B cell (primary cell): ENCODE data around the gene KAZN. TPM values are rescaled to one million over a fixed set of nuclear protein-coding genes. Genes with fewer than 3 reads are reported as not detected.

Experiments used
- ATAC-seq: fragments of 200-7000 bp; cut with Tn5 transposase; one replicate; pipeline ENCODE4 v1.10.0; 2021; ENCODE audit warnings: low read depth, mild to moderate bottlenecking, moderate number of reproducible peaks, moderate library complexity
- CTCF ChIA-PET: fragments of 350-600 bp; sonication (Branson Sonifier 250); formaldehyde crosslinking; loops from one replicate; lab custom pipeline; 2021; ENCODE audit warnings: antibody characterized with exemption, inconsistent platforms; lab: Charles Lee
- POLR2A ChIA-PET: fragments of 350-600 bp; sonication (Branson Sonifier 250); formaldehyde crosslinking; loops from one replicate; lab custom pipeline; 2021; ENCODE audit warnings: antibody characterized with exemption; lab: Charles Lee
- DNase-seq: peaks from one replicate; pipeline ENCODE4 v3.0.0; 2013
- H2AFZ ChIP-seq: 2 replicates; pipeline ENCODE4 v1.6.1; 2012; ENCODE audit warnings: mild to moderate bottlenecking, low read depth, low read length; ENCODE audit not compliant: insufficient read depth, poor library complexity, severe bottlenecking
- H3K27ac ChIP-seq, 2 donors: 1 replicate in 1 of 2; 2 replicates in 1 of 2; pipeline ENCODE4 v1.5.1; 2012 to 2013; ENCODE audit warnings: low read length in 2 of 2, mild to moderate bottlenecking in 2 of 2, moderate library complexity in 1 of 2
- H3K27me3 ChIP-seq, 4 experiments: fragments of 200-600 bp in 1 of 4; sonication (generic) in 1 of 4; replicated peaks in 1 of 4; 1 replicate in 2 of 4; 2 replicates in 2 of 4; pipeline versions ENCODE4 v1.6.1 to v1.7.0; 2013 to 2016; ENCODE audit warnings: low read length in 3 of 4, mild to moderate bottlenecking in 2 of 4, mixed read lengths in 1 of 4, moderate library complexity in 1 of 4; ENCODE audit not compliant: insufficient read depth in 4 of 4, control insufficient read depth in 3 of 4; ENCODE audit errors: control extremely low read depth in 1 of 4
- H3K36me3 ChIP-seq, 2 experiments: replicated peaks in 1 of 2; 1 replicate in 1 of 2; 2 replicates in 1 of 2; pipeline versions ENCODE4 v1.6.1 to v1.7.1; 2013; ENCODE audit warnings: low read length in 1 of 2; ENCODE audit not compliant: insufficient read depth in 2 of 2, control insufficient read depth in 1 of 2; ENCODE audit errors: control extremely low read depth in 1 of 2, extremely low read depth in 1 of 2
- H3K4me1 ChIP-seq, 2 donors: fragments of 200-600 bp in 1 of 2; sonication (generic) in 1 of 2; 1 replicate in 1 of 2; 2 replicates in 1 of 2; pipeline versions ENCODE4 v1.5.1 to v1.6.1; 2013 to 2017; ENCODE audit warnings: low read length in 2 of 2; ENCODE audit not compliant: control insufficient read depth in 2 of 2, insufficient read depth in 2 of 2
- H3K4me2 ChIP-seq: replicated peaks from 2 replicates; pipeline ENCODE3; 2012; ENCODE audit warnings: mild to moderate bottlenecking, low read depth, low read length; ENCODE audit not compliant: poor library complexity, severe bottlenecking
- H3K4me3 ChIP-seq, 5 experiments: fragments of 200-600 bp in 1 of 5; sonication (generic) in 1 of 5; 1 replicate in 3 of 5; 2 replicates in 2 of 5; pipeline versions ENCODE4 v1.5.1 to v1.7.0; 2011 to 2016; ENCODE audit warnings: low read length in 4 of 5, mild to moderate bottlenecking in 4 of 5, low read depth in 2 of 5, control low read depth in 1 of 5, moderate library complexity in 1 of 5; ENCODE audit not compliant: insufficient read depth in 1 of 5; ENCODE audit errors: control extremely low read depth in 1 of 5, extremely low read depth in 1 of 5
- H3K79me2 ChIP-seq: fragments of 200-600 bp; sonication (generic); one replicate; pipeline ENCODE4 v1.6.0; 2016; ENCODE audit warnings: low read length; ENCODE audit not compliant: control insufficient read depth, insufficient read depth
- H3K9ac ChIP-seq: fragments of 200-600 bp; sonication (generic); 2 replicates; pipeline ENCODE4 v1.6.1; 2017; ENCODE audit warnings: mild to moderate bottlenecking, low read length, moderate library complexity
- H3K9me3 ChIP-seq, 3 donors: one replicate each; pipeline versions ENCODE4 v1.6.1 to v1.7.1; 2013; ENCODE audit warnings: low read length in 2 of 3; ENCODE audit not compliant: control insufficient read depth in 2 of 3, insufficient read depth in 1 of 3; ENCODE audit errors: control extremely low read depth in 1 of 3
- H4K20me1 ChIP-seq: 2 replicates; pipeline ENCODE4 v1.6.0; 2012; ENCODE audit warnings: mild to moderate bottlenecking, low read length; ENCODE audit not compliant: insufficient read depth, control insufficient read depth, poor library complexity, severe bottlenecking
- H3K27ac Mint-ChIP-seq: one replicate; pipeline ENCODE4 v1.8.0; 2021; ENCODE audit warnings: mixed read lengths
- H3K27me3 Mint-ChIP-seq: one replicate; pipeline ENCODE4 v1.8.0; 2021; ENCODE audit warnings: mixed read lengths
- H3K4me1 Mint-ChIP-seq: one replicate; pipeline ENCODE4 v1.8.0; 2021; ENCODE audit warnings: mixed read lengths
- H3K4me3 Mint-ChIP-seq: one replicate; pipeline ENCODE4 v1.8.0; 2021; ENCODE audit warnings: mixed read lengths
- H3K9me3 Mint-ChIP-seq: one replicate; pipeline ENCODE4 v1.8.0; 2022; ENCODE audit warnings: mixed read lengths; ENCODE audit not compliant: insufficient read depth
- CTCF ChIP-seq: fragments of 200-600 bp; IDR thresholded peaks from one replicate; pipeline ENCODE4 v1.8.0; 2022; ENCODE audit warnings: antibody characterized with exemption, mild to moderate bottlenecking
- EZH2 ChIP-seq: IDR thresholded peaks from 2 replicates; pipeline ENCODE4 v1.6.1; 2012; ENCODE audit warnings: borderline replicate concordance, low read depth, mild to moderate bottlenecking, moderate library complexity, low read length; ENCODE audit not compliant: insufficient read depth, poor library complexity, severe bottlenecking
- WGBS: methylation state at CpG from one replicate; pipeline ENCODE4 v1.1.5; 2013; ENCODE audit warnings: missing lambda C conversion rate; ENCODE audit not compliant: insufficient coverage; 5-methylcytosine and 5-hydroxymethylcytosine counted together
- intact Hi-C: fragments of 100-400 bp; cut with micrococcal nuclease; formaldehyde crosslinking; loops from one replicate; pipeline ENCODE4 v1.10.0; 2022
- polyA plus RNA-seq: library from polyadenylated mRNA; depleted of rRNA; stranded (reverse); fragments of >200 nt; gene quantifications from 2 replicates; pipeline ENCODE4 v1.2.3, GENCODE V29; 2012
- total RNA-seq, 2 donors: library from RNA; stranded (reverse); fragments of 120-200 nt in 1 of 2; gene quantifications; 1 replicate in 1 of 2; 2 replicates in 1 of 2; pipeline versions ENCODE4 v1.2.3 to v1.2.4, GENCODE V29; 2013 to 2022

Gene KAZN
- total and polyA plus RNA-seq, 2 donors (not counting 1 experiment from before 2014, with no cell fraction given): 0.13 to 0.39 TPM

- H3K27me3 ChIP-seq: peaks cover 0 to 40% (median 18%) of the 10 kb centered on the region in 4 experiments
- H3K27ac Mint-ChIP-seq: no peak overlapping the region
- POLR2A ChIA-PET: no interaction called here
- peaks cover 10 to 15% of the 10 kb centered on the region in 2 donors for H3K4me1 ChIP-seq
- DNase-seq (no peak), ATAC-seq (no peak)
- no peaks in the 10 kb centered on the region for H3K9me3 Mint-ChIP-seq
- H3K4me2 ChIP-seq: no peak overlapping the region
- H4K20me1 ChIP-seq: no peaks in the 10 kb centered on the region
- TF ChIP-seq EZH2 (no peak), CTCF (no peak)
- H3K79me2 ChIP-seq: no peaks in the 10 kb centered on the region
- H3K4me3 ChIP-seq: no peak overlapping the region
- H3K4me1 Mint-ChIP-seq: peaks cover 2% of the 10 kb centered on the region
- no peaks in the 10 kb centered on the region for H3K36me3 ChIP-seq
- H3K27me3 Mint-ChIP-seq: peaks cover 58% of the 10 kb centered on the region
- no peak overlapping the region for H2AFZ ChIP-seq
- CTCF ChIA-PET: no interaction called here
- no peak overlapping the region for H3K9ac ChIP-seq
- H3K4me3 Mint-ChIP-seq: no peak overlapping the region
- WGBS: 0% methylated on average over 1 of the region's 1 CpG
- intact Hi-C loops: no loop called here
- no peak overlapping the region for H3K27ac ChIP-seq
- H3K9me3 ChIP-seq: peaks cover 0 to 4% (median 0%) of the 10 kb centered on the region in 3 donors
Observed at GRCh38 chr1:15148941-15149340, 550.5 kb downstream of the KAZN start.

DNA sequence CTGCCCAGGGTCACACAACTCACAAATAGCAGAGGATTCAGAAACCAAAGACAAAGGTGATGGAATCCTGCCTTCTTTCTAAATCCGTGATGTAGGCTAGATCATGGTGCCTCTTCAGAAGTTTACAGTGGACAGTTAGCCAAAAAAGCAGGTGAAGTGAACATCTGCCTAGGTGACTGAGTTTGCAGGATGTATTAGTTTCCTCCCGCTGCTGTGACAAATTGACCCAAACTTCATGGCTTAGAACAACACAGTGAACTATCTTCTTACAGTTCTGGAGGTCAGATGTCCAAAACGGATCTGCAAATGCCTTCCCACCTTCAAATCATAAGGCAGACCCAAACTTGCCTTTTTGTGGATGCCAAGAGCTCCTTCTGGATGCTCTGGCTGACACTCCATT, 551.9 kb downstream of the KAZN start:
- intact Hi-C loops: no loop called here
- 82% methylated on average over 2 of the region's 3 CpGs for WGBS
- Histone ChIP-seq H3K4me1 (peaks cover 17 to 23% of the 10 kb centered on the region in 2 donors), H3K4me2 (no peak overlapping the region), H3K9me3 (peaks cover 0 to 4% (median 0%) of the 10 kb centered on the region in 3 donors), H3K27me3 (peaks cover 0 to 50% (median 24%) of the 10 kb centered on the region in 4 experiments), H4K20me1 (no peaks in the 10 kb centered on the region), H3K36me3 (no peaks in the 10 kb centered on the region), H3K9ac (no peak overlapping the region), H2AFZ (no peak overlapping the region), H3K4me3 (no peak overlapping the region), H3K27ac (no peak overlapping the region), H3K79me2 (no peaks in the 10 kb centered on the region)
- H3K27ac Mint-ChIP-seq: no peak overlapping the region
- H3K9me3 Mint-ChIP-seq: no peaks in the 10 kb centered on the region
- ChIA-PET POLR2A (no interaction called here), CTCF (no interaction called here)
- ATAC-seq: no peak
- DNase-seq: no peak
- no peak overlapping the region for H3K4me3 Mint-ChIP-seq
- H3K4me1 Mint-ChIP-seq: peaks cover 7% of the 10 kb centered on the region
- H3K27me3 Mint-ChIP-seq: peaks cover 58% of the 10 kb centered on the region
- no peak for TF ChIP-seq EZH2
- no peak for TF ChIP-seq CTCF
